ENCODE data around the gene UMAD1.

Gene UMAD1

GRCh38 chr7:7640221-7641128 lies at the start of gene UMAD1:
TSS of gene UMAD1 (plus strand) at chr7:7640752. CDS start at chr7:7673372, 32,620 bp downstream.
- DNase-seq (ENCODE audit: low spot score), result peak; percentile 100

GRCh38 chr7:7595451-7595850 lies 45.1 kb upstream of the UMAD1 start:
- DNase-seq (ENCODE audit: low spot score), result peak; percentile 33

GRCh38 chr7:7596176-7596575 lies 44.4 kb upstream of the UMAD1 start:
- DNase-seq (ENCODE audit: low spot score), result no peak

DNA sequence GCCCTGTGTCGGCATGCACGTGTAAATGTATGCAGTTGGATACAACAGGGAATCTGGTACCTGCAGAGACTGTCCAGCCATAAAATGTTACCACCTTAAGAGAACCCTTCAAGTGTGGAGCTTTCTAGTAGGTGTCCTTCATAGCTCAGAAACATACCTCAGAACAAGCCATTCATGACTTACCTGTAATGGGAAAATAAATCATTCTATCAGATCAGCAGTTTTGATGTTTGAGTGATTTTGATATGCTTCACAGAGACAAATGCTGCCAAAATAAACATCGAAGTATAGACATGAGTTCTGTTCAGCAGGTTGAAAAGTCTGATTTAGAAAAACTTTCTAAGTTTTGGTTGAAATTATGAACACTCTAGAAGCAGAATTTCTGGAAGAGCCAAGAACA lies 33.5 kb upstream of the UMAD1 start:
- DNase-seq (ENCODE audit: low spot score), result no peak

- no peak for DNase-seq (ENCODE audit: low spot score)
Observed at GRCh38 chr7:7609330-7609729, 31.2 kb upstream of the UMAD1 start.

DNA sequence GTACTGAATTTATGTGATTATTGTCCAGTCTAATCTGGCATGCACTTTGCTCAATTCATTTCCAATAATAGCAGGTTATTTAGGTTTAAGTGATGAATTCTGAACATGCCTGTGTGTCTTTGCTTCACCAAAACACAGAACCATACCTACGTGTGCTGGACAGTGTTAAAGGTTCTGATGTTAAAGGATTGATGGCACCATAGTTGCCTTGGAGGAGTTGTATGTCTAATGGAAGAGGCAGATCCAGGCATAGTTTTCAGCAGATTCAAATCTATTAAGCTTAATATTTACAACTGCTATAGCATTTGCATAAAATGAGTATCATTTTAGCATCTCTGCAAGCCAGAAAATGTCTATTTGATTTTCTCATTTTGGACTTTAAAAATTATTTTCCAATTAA lies 28.0 kb upstream of the UMAD1 start:
- DNase-seq (ENCODE audit: low spot score), result no peak

DNA sequence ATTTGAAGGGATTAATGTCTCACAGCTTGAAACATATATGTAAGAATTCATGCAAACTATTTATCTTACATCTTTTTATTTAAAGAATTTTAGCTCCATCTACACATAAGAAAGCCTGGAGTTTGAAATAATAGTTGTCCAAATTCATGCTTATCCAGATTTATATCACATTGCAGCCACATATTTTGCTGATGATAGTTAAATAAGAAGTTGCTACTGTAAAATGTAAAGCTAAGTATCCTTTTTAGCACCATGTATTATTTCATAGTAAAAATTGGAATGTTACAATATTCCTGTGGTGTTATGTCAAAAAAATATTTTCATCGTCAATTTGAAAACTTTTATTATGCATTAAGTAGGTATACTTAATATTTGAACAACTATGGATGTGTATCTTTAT lies 27.3 kb upstream of the UMAD1 start:
- no peak for DNase-seq (ENCODE audit: low spot score)

GRCh38 chr7:7614018-7614741 lies 26.4 kb upstream of the UMAD1 start:
- DNase-seq (ENCODE audit: low spot score), result no peak

- DNase-seq (ENCODE audit: low spot score), result no peak
Observed at GRCh38 chr7:7617550-7617949, 23.0 kb upstream of the UMAD1 start.

DNA sequence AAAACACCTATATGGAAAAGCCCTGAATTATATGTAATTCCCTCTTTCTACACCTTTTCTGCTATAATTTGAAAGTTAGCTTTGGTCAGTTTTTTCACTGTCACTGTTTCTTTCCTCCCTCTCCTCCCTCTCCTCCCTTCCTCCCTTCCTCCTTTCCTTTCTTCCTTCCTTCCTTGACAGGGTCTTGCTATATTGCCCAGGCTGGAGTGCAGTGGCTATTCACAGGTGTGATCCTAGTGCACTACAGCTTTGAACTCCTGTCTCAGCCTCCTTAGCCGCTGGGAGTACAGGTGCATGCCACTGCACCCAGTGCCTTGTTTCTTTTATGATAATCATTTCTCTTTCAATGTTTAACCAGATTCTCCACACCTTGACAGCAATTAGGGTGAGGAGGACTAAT lies 22.1 kb upstream of the UMAD1 start:
- DNase-seq (ENCODE audit: low spot score), result no peak

DNA sequence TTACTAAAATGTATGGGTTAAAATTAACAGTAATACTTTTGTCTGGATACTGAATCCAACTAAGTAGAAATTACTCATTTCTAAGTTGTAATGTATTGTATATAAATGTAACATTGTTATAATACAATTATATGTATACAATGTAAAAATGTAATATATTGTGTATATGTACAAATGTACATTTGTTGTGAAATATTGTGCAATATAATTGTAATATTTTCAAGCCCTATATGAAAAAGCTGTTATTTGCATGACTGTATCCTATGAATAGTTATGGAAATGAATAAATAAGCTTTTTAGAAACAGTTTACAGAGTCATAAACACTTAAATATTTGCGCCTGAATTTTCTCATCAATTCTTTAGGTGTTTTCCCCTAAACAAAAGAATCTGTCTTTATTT lies 20.3 kb upstream of the UMAD1 start:
- no peak for DNase-seq (ENCODE audit: low spot score)

GRCh38 chr7:7620644-7621210 lies 19.8 kb upstream of the UMAD1 start:
- no peak for DNase-seq (ENCODE audit: low spot score)

GRCh38 chr7:7628476-7628875 lies 12.1 kb upstream of the UMAD1 start:
- DNase-seq (ENCODE audit: low spot score), result no peak

DNA sequence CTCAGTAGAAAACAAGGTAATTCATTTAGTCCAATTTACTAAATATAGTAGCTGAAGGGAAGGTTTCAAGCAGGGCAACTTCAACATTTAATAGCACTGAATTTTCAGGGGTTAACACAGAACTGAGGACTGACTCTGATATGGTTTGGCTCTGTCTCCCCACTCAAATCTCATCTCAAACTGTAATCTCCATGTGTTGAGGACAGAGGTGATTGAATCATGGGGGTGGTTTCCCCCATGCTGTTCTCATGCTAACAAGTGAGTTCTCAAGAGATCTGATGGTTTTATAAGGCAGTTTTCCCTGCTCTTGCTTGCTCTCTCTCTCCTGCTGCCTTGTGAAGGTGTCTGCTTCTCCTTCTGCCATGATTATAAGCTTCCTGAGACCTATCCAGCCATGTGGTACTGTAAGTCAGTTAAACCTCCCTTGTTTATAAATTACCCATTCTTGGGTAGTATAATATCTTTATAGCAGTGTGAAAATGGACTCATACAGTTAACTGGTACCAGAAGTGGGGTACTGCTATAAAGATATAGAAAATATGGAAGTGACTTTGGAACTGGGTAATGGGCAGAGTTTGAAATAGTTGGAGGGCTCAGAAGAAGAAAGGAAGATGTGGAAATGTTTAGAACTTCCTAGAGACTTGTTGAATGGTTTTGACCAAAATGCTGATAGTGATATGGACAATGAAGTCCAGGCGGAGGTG lies 9.8 kb upstream of the UMAD1 start:
- no peak for DNase-seq (ENCODE audit: low spot score)

GRCh38 chr7:7639421-7639820 lies 1.1 kb upstream of the UMAD1 start:
- DNase-seq (ENCODE audit: low spot score), result no peak

- peak; percentile 49 for DNase-seq (ENCODE audit: low spot score)
Observed at GRCh38 chr7:7639847-7640220, 718 bp upstream of the UMAD1 start.

- DNase-seq (ENCODE audit: low spot score), result no peak
Observed at GRCh38 chr7:7641129-7641663, 644 bp downstream of the UMAD1 start.

DNA sequence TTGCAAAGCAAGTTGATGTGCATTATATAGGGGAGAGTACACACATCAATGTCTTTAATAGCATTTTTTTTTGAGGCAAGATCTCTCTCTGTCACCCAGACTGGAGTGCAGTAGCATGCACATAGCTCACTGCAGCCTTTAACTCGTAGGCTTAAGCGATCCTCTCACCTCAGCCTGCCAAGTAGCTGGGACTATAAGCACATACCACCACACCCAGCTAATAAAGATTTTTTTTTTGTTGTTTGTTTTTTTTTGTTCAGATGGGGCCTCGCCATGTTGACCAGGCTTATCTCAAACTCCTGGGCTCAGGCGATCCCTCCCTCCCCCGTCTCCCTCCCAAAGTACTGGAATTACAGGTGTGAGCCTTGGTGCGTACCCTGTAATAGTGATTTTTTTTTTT lies 1.5 kb downstream of the UMAD1 start:
- DNase-seq (ENCODE audit: low spot score), result peak; percentile 79

GRCh38 chr7:7647495-7648036 lies 7.0 kb downstream of the UMAD1 start:
- DNase-seq (ENCODE audit: low spot score), result no peak

DNA sequence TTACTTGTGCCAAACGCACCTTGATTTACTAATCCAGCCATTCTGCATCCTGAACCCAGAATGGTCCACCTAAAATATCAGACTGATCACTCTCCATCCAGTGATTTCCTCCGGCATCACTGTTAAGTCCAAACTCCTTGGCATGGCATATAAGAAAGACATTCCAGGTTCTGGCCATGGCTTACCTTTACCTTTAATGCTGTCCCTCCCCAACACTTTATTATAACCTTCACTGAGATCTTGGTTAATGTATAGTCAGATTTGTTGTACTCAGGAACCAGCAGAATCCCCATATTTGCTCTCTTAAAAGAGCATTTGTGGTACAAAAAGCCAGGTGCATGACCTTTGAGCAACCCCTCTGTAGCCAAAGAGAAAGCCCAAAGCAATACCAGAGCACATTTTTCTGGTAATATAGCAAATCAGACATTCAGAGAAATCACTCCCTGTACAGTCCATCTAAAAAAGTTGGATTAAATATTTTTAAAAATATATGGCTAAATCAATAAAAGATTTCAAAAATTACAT lies 10.2 kb downstream of the UMAD1 start:
- no peak for DNase-seq (ENCODE audit: low spot score)

- no peak for DNase-seq (ENCODE audit: low spot score)
Observed at GRCh38 chr7:7651479-7651878, 10.9 kb downstream of the UMAD1 start.

All from LoVo (cell line).